Activated T-helper 1 cell treated with Interleukin-2 at 50 U/mL for 16 hours (primary cell): ENCODE data around the gene APBA3.

Experiments used
- DNase-seq: peaks from one replicate; pipeline ENCODE4 v3.0.0-alpha.2; 2020; ENCODE audit warnings: low read depth

APBA3 gene

GRCh38 chr19:3785938-3786824, 24.7 kb upstream of the APBA3 start, which contains the start of gene MATK:
Gene MATK, minus strand, starts transcription at chr19:3786381. Its CDS starts 1,246 bp downstream, at chr19:3785135.
- DNase-seq = no peak

DNA sequence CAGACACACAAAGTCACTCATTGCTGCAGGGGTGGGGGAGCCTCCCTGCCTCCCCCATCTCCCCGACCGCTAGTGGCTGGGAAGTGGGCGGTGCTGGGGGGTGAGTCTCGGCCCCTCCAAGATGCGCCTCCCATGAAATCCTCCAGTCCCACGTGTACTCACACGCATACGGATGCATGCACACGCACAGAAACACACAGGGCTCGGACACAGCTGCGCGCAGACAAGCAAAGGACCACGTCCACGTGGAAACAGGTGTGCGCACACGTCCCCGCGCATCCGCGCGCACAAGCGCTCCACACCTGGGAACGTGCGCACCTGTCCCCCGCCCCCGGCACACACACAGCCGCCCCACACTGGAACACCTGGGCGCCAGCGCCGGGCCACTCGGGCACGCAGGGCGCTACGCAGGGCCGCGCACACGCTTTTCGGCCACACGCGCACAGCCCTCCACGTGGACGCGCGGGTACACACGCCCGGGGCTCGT, 24.0 kb upstream of the APBA3 start:
- DNase-seq = no peak

DNA sequence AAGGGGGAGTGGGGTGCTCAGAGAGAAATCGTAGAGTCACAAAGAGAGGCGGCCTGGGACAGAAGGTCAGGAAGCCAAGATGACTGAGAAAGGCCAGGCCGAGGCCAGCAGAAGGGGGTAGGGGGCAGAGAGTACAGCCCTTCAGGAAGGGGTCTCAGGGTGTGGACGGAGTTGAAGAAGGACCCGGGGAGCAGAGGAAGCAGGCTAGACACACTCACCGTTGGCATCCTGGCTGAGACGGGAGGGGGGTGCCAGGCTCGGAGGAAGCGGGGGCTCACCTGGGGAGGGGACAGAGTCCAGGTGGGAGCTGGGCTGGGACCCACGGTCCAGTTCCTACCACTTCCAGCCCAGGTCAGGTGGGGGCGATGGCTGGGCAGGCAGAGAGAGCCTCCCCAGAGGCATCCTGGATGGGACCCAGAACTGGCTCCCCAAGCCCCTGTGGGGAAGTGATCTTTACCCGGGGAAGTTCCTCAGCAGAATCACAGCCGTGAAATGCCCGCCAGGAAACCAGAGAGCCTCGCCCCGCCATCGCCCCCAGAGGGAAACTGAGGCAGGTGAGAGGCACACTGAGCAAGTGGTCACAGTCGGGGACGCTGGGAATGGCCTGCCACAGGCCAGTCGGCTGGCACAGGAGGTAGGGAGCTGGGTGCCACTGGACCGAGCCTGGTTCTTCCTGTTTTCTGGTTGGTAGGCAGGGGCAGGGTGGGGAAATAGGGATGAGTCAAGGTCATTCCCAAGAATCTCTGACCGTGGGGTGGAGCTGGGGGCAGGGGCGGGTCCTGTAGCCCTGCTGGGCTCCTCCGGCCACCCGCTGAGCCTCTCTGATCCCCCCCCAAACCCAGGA, 23.3 kb upstream of the APBA3 start:
- no peak for DNase-seq

DNA sequence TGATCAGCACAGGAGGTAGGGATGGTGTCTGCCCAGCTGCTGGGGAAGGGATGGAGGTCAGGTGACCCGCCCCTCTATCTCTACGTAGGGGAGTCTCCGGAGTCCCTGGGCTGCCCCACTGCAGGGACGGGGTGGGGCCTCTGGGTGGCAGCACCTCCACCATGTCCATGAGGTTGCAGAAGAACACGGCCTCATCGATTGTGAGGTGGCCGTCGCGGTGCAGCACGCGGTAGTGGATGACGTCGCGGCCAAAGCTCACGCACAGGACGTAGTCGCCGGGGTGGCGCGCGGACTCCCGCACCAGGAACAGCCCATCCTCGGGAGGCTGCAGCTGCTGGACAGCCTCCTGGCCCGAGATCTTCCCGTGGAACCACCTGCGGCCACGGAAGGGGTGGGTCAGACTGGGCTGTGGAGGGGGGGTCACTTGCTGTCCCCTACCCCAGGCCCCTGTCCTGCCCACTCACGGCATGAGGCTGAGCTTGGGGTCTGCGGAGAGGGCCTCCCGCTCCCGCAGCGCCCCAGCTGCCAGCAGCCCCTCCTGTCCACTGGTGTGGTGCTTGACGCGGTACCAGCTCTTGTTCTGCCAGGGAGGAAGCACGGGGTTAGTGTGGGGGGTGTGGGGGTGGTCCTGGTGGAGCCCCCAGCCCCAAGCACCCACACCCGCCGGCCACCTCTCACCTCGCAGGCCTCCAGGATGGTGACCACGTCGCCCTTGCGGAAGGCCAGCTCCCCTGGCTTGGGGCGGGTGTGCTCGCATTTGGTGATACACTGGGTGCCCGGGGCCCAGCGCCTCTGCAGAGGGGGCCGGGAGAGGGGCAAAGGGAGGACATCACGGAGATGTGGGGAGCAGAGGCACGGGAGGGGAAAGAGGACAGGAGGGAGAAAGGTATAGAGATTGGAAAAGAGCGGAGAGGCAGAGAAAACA, 22.4 kb upstream of the APBA3 start:
- no peak for DNase-seq

DNA sequence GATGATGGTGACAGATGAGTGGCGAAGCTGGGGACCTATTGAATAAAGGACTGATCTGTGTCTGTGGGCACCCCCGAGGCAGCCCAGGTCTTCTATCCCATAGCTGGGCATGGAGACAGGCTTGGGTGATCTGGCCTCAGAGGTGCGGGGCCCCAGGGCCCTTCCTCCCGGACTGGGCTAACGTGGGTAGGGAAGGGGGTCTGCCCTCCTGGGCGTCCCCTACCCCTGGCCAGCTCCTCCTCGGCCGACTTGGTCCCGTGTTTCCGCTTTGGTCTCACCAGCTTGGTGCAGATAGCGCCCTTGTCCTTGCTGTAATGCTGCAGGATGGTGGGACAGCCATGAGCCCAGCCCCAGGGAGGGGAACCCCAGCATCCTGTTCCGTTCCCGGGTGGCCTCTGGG, 21.4 kb upstream of the APBA3 start:
- DNase-seq = no peak

DNA sequence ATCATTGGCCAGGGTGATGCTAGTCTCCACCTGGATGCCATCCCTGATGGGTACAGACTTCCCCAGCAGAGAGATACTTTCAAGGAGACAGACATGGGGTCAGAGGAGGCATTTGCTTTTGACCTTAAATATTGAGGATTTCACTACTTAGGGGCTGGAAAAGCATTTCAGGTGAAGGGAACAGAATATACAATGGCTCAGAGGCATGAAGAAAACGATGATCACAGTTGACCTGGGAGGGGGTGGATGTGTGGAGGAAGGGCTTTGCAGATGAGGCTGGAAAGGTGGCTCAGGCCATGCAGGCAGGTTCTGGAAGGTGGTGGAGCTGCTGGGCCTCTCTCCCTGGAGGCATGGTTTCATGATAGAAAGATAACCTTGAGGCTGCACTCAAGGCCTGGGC, 20.8 kb upstream of the APBA3 start:
- no peak for DNase-seq

- no peak for DNase-seq
These were observed 20.1 kb upstream of the APBA3 start for GRCh38 chr19:3781603-3782002.

DNA sequence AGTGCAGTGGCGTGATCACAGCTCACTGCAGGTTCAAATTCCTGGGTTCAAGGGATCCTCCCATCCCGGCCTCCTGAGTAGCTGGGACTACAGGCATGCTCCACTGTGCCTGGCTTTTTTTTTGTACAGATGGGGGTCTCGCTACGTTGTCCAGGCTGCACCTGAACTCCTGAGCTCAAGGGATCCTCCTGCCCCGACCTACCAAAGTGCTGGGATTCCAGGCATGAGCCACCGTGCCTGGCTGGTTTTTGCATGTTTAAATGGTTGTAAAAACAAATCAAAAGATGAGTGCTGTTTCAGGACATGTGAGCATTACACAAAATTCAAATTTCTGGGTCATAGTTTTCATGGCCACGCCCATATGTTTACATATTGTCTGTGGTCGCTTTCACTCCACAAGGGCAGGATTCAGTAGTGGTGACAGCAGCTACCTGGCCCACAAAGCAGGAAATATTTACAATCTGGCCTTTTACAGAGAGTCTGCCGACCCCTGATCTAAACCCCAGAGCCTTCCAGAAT, 19.4 kb upstream of the APBA3 start:
- no peak for DNase-seq

DNA sequence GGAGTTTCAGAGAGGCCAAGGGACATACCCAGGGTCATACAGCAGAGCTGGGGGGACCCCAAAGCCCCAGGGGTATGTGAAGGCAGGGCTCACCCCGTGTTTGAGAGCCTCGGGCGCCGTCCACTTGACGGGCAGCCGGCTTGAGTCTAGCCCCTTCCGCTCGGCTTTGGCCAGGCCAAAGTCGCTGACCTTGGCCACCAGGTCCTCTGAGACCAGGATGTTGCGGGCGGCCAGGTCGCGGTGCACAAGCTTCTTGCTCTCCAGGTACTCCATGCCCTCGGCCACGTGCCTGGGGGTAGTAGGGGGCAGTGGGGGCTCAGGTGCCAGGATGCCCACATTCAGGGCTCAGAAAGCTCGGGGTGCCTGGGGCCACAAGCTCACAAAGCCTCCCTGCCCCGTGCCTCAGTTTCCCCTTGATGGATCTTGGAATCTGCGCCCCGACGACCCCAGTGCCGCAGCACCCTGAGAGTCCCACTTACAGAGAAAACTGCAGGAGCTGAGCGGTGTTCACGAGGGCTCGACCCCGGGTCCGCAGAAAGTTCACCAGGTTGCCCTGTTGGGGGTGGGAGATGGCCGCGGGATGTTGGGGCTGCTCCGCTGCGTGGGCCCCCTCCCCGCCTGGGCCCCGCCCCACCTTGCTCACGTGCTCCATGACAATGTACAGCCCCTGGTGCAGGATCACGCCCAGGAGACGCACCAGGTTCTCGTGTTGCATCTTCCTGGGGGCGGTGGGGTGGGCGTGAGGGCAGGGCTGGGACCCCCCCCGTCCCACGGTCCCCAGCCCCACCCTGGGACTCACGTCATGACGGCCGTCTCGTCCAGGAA, 17.6 kb upstream of the APBA3 start:
- no peak for DNase-seq

DNA sequence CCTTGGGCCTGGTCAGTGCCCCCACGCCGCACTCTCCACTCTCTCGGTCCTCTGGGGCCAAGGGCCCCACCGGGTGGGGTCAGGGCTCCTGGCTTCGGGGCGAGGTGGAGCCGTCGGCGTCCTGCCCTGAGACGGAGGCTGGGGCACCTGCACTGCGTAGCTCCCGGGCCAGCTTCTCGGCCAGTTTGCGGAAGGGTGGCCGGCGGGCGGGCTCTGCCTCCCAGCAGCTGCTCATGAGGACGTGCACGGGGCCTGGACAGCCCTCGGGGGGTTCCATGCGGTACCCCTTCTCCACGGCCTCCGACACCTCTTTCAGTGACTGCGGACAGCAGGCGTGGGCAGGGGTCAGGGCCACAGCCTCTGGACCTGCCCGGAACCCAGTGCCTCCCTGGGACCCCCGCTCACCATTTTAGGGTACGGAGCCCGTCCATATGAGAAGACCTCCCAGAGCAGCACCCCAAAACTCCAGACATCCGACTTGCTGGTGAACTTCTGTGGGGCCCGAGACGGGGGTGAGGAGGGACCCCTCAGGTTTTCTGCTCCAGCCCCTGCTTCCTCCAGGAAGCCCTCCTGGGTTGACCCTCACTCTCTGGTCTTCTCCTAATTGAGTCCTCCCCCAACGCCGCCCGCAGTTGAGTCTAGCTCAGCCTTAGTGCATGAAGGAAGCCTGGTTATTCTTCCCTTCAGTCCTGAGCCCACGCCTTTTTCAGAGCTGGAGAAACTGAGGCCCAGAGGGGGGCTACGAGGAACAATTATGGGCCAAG, 16.8 kb upstream of the APBA3 start:
- no peak for DNase-seq

- DNase-seq = no peak
These were observed 15.1 kb upstream of the APBA3 start for GRCh38 chr19:3776479-3777040.

DNA sequence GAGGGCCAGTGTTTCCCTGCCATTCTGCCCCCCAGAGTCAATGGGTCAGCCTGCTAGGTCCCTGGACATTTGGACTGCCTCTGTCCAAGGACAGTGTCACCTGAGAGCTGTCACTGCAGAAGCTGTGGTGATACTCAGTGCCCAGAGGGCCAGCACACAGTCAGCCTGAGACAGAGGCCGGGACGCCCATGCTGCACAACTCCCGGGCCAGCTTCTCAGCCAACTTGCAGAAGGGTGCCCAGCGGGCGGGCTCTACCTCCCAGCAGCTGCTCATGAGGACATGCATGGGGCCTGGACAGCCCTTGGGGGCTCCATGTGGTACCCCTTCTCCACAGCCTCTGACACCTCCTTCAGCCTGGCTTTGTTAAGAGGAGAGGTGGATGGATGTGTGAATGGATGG, 14.3 kb upstream of the APBA3 start:
- DNase-seq = no peak

DNA sequence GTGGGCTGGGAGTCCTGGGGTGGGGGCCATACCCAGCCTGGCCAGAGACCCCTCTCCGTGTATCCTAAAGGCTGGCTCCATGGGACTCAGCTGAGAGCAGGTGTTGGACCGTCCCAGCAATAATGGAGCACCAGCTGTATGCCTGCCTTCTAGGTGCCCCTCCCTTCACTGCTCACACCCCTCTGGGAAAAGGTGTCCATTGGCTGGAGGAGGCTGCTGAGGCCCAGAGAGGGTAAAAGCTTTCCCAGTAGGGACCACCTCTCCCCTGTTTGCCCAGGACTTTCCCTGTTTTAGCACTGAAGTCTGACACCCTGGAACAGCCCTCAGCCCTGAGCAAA, 13.9 kb upstream of the APBA3 start:
- DNase-seq = no peak

GRCh38 chr19:3774621-3775373, 13.3 kb upstream of the APBA3 start:
- no peak for DNase-seq

DNA sequence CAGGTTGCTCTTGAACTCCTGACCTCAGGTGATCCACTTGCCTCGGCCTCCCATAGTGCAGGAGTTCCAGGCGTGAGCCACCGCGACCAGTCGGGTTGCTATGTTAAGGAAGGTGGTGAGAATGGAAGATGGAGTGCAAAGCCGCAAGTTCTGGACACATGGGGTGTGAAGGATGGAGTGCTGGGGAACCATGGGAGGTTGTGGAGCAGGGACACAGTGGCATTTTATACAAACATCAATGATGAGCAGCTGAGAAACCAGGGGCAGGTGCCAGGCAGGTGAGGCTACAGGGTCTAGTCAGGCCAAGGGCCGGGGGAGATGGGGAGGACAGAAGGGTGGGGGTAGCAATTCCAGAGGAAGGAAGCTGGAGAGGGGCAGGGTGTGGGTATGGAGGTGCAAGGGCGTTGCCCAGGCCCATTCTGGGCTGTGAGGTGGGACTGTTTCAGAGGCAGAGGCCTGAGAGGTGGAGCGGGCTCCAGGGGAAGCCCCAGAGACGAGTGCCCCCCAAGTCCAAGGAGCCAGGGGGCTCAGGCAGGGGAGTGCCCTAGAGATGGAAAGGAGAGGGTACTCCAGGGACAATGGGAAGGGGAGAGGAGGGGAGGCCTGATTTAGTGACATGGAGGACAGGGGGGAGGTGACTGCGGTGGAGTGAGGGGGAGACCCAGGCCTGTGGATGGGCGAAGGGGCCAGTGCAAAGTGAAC, 12.5 kb upstream of the APBA3 start:
- DNase-seq = no peak

- no peak for DNase-seq
These were observed 10.5 kb upstream of the APBA3 start, which contains the start of gene RAX2 for GRCh38 chr19:3771906-3772455. Gene RAX2, minus strand, starts transcription at chr19:3772228. Its CDS starts 486 bp downstream, at chr19:3771742.

- no peak for DNase-seq
These were observed 9.8 kb upstream of the APBA3 start for GRCh38 chr19:3771000-3771905.
